SH-SY5Y (cell line): ENCODE measurements around the gene WHRN.

Source experiments
- GATA2 ChIP-seq: IDR thresholded peaks from 2 replicates; pipeline ENCODE4 v1.6.1; 2011; ENCODE audit warnings: mild to moderate bottlenecking, low read depth, low read length
- GATA3 ChIP-seq: IDR thresholded peaks from 2 replicates; pipeline ENCODE4 v1.6.1; 2011; ENCODE audit warnings: low read depth, mild to moderate bottlenecking, low read length, moderate library complexity

GRCh38 chr9:114432323-114433067 is 72.8 kb downstream of the WHRN start:
- TF ChIP-seq GATA3: no peak
- TF ChIP-seq GATA2: no peak
